ENCODE results near the gene MXD3.
"Not testable (repeated sequence)": the region's sequence is repeated elsewhere in the genome, so short reads cannot be mapped to it uniquely, and the experiment has no call there.

MXD3 gene

GRCh38 chr5:177265395-177265794, 46.3 kb downstream of the MXD3 start:
- DNase-seq (ENCODE audit: low read depth in 2 of 2) = no peak

- no peak for DNase-seq (ENCODE audit: low read depth in 2 of 2)
These were observed 47.5 kb downstream of the MXD3 start for GRCh38 chr5:177264178-177264577.

GRCh38 chr5:177261510-177261909, 50.2 kb downstream of the MXD3 start:
- DNase-seq (ENCODE audit: low read depth in 2 of 2) = no peak

- DNase-seq (ENCODE audit: low read depth in 2 of 2) = no peak
These were observed 50.7 kb downstream of the MXD3 start for GRCh38 chr5:177260961-177261360.

- not testable (repeated sequence) for DNase-seq (ENCODE audit: low read depth in 2 of 2)
These were observed 53.0 kb downstream of the MXD3 start for GRCh38 chr5:177258711-177259110.
